GM18520 (cell line): ENCODE measurements around the gene HSF2BP.
"Not testable (repeated sequence)": the region's sequence is repeated elsewhere in the genome, so short reads cannot be mapped to it uniquely, and the experiment has no call there.

Experiments used
- ATAC-seq: cut with Tn5 transposase; IDR thresholded peaks from one replicate; pipeline ENCODE4 v1.9.1; 2021; ENCODE audit not compliant: unreplicated experiment

The HSF2BP gene

GRCh38 chr21:43562451-43562850 is 96.8 kb downstream of the HSF2BP start:
- ATAC-seq: not testable (repeated sequence)

DNA sequence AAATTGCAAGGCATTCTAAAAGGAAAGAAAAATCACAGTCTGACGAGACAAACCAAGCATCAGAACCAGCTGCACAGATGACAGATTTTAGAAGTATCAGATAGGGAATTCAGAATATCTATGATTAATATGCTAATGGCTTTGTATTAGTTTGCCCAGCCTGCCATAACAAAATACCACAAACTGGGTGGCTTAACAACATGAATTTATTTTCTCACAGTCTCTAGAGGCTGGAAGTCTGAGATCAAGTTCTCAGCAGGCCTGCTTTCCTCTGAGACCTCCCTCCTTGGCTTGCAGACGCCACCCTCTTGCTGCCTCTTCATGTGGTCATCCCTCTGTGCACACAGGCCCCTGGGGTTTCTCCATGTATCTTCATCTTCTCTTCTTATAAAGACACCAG is 118.7 kb downstream of the HSF2BP start:
- ATAC-seq: not testable (repeated sequence)

GRCh38 chr21:43522495-43523131 is 136.7 kb downstream of the HSF2BP start:
- not testable (repeated sequence) for ATAC-seq

DNA sequence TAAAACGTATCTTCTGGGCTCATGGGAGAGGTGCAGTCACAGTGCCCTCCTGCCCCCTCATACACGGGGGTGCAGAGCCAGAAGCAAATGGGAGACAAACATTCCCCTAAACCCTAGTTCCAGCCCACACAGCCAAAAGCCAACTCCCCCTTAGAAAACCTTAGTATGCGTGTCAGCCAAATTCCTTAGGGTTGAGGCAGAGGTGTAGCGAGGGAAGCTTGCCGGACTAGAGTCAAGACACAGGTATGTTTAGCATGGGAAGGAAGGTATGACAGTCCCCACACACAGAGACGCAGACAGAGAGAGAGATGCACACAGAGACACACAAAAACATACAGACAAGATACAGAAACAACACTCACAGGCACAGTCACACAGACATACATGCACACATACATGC is 141.6 kb downstream of the HSF2BP start:
- ATAC-seq: not testable (repeated sequence)

DNA sequence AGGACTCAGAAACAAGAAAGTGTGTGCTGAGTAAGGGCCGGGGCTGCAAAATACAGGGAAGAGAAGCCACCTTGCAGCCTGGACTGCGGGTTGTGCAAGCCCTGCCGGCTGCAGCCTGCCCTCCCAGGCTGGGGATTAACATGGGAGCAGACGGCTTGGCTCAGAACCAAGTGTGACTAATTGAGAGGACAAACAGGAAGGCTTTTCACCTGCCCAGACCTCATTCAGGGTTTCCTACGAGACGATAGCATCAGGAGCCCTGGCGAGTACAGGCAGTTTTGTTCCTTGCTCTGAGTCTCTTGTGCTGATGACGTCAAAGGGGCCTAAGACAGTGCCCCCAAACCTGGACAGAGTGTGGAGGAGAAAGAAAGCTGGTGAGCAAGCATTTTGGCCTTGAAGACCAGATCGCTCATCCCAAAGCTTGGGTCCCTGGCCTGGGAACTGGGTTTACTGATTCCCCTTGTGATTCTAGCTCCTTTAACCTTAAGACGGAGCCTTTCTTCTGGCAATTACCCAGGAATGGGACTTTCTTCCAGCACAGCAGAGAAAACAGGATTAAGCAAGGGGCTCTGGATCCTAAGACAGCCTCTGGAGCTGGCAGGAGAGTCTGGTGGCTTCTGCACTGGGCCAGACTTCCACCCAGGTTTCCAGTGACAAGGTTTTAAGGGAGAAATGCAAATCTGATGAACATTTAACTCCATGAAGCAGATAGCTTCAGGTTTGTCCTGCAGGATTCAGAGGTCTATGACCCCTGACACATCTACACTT is 142.2 kb downstream of the HSF2BP start:
- ATAC-seq: not testable (repeated sequence)

- ATAC-seq: not testable (repeated sequence)
These were observed 142.9 kb downstream of the HSF2BP start for GRCh38 chr21:43516295-43516847.

DNA sequence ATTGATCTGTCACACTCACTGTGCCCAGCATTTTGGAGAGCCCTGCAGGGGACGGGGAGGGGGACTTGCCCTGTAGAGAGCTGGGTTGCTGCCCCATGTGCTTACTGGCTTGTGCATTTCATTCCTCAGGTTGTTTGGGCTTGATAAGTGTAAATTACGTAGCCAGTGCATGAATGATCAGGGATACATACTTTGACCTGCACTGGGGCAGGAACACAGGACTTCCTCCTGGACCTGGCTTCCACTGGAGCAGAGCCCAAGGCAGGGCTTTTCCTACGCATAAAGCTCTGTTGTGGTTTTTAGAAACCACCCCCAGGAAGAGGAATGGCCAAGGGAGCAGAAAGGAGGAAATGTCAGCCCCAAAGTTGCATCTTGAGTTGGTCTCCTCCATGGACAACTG is 144.5 kb downstream of the HSF2BP start:
- not testable (repeated sequence) for ATAC-seq

DNA sequence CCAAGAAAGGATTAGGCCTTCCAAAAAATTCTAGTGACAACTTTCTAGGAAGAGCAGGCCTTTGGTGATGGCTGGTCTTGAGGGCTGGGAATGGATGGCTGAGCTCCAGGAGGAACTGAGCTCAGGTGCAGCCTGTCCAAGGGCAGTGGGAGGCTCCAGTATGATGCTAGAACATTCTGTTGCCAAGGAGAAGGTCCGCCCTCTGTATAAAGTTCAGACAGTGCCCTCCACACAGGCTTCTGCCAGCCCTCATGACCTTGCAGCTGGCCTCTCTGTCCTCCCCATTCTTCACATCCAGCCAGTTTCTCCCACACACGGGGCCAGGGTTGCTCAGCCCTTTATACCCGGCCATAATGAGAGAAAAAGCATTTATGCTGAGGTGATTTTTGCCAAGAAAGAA is 146.3 kb downstream of the HSF2BP start:
- not testable (repeated sequence) for ATAC-seq

GRCh38 chr21:43511209-43511608 is 148.1 kb downstream of the HSF2BP start:
- ATAC-seq: not testable (repeated sequence)

DNA sequence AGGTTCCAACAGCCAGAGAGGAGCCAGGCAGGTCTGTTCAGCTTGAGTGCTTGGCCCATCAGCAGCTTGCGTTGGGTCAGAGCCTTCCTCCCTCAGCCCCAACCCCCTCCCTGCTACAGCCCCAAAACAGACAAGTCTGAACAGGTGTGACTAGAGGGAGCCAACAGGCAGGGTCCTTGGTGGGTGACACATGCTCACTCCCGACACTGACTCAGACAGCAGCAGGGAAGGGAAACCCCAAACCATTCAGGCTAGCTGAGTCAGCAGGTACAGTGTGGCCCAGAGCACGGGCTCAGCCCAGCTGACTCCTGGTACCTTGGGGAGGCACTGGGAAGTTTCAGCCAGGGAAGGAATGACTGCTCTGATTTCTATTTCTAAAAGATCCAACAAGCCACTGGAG is 148.6 kb downstream of the HSF2BP start:
- ATAC-seq: not testable (repeated sequence)

DNA sequence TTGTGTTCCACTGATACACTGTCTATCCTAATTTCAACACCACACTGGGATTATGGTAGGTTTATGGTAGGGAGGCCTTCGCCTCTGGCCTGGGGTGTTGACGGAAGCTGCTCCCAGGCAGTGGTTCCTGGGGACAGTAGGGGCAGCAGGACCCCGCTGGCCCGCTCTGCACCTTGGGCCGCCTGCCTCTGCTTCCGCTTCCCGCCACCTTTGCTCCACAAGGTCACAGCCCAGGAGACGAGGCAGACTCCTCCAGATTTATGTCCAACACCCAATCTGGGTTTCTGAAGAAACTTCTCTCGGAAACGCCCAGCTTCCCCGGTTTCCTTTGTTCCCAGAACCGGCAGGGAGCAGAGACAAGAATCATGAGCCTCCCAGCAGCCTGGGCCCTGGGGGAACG is 155.4 kb downstream of the HSF2BP start:
- ATAC-seq: not testable (repeated sequence)

DNA sequence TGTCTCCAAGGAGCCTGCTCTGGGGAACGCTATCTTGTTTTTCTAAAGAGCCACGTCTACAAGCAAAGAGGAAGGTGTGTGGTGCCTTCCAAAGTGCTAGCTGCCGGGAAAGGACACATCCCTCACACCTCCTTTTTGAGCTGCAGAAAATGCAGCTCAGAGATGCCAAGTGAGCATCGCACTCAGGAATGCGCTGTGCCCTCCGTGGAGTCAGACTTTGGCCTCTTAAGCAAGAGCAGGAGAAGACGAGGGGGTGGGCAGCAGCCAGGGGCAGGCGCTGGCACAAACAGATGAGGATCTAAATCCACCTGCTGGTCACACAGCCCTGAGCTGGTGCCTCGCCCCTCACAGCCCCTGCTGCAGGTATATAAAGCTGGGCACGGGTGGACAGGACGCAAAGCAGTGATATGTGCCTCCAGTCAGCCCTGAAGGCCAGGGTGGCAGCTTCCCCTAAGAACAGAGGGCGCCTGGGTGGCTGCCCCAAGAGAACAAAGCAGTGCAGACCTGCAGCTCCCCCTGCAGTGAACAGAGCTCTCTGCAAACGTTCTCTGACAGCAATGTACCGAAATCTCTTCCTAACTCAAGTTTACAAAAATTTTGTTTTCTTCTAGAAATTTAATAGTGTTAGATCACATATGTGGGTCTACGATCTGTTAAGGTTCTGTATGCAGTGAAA is 156.1 kb downstream of the HSF2BP start:
- ATAC-seq: not testable (repeated sequence)

GRCh38 chr21:43502407-43503071 is 156.7 kb downstream of the HSF2BP start:
- not testable (repeated sequence) for ATAC-seq

- not testable (repeated sequence) for ATAC-seq
These were observed 160.4 kb downstream of the HSF2BP start for GRCh38 chr21:43498924-43499323.

DNA sequence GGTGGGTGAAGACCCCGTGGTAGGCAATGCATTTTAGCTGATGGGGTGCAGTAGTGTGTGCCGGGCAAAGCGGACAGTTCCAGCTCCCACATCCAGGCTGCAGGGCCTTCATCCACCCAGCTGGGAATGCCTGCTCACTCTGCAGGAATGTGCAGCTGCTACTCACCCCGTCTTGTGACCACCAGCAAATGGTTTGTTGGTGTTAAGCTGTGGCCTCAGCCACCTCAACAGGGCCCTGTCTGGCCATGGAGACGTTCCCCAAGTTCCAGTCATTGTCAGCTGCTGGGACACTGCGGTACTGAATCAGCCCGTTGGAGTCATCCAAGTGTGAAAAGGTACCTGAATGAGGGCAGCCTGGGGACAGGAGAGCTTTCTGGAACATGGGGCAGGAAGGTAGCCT is 161.2 kb downstream of the HSF2BP start:
- not testable (repeated sequence) for ATAC-seq

DNA sequence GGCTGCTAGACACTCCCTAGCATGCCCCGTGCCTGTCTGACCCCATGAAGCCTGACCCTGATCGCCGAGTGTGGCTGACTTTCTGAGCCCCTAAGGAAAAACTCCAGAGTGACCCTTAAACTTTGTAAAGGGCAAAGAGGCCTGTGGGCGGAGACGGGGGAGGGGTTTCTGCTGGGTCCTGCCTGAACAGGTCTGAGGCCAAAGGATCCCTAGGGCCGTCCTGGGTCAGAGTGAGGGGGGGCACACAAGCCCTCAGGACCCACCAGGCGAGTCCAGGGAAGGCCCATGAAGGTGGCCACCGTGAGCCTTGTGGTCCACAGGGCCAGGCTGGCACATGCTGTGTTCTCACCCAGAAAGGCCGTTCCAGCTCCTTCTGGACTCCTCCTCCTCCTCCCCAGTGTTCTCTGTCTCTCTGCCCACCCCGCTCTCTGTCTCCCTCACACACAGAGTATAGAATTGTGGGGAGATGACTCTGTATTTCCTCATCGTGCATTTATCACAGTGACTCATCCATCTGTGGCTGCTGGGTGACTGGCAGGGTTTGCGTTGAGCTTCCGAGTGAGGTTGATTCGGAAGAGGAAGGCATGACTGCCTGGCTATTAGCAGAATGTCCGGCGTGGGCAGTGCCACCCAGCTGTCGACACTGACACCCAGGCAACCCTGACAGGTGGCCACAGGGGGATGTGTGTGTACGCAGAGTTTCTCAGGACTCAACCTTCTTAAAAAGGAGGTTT is 164.8 kb downstream of the HSF2BP start:
- not testable (repeated sequence) for ATAC-seq

- not testable (repeated sequence) for ATAC-seq
These were observed 165.8 kb downstream of the HSF2BP start for GRCh38 chr21:43493471-43493870.

DNA sequence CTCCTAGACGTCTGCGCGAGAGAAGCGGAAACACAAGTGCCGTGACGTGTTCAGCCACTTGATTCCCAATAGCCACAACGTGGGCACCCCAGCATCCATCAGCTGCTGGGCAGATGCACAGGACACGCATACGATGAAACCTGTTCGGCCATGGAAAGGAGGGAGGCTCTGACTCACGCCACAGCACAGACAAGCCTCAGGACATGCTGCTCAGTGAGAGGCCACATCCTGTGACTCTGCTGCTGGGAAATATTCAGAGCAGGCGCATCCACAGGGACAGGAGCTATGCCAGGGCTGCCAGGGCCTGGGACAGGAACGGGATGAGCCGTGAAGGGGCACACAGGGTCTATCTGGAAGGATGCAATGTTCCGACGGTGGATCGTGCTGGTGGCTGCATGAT is 171.1 kb downstream of the HSF2BP start:
- not testable (repeated sequence) for ATAC-seq

DNA sequence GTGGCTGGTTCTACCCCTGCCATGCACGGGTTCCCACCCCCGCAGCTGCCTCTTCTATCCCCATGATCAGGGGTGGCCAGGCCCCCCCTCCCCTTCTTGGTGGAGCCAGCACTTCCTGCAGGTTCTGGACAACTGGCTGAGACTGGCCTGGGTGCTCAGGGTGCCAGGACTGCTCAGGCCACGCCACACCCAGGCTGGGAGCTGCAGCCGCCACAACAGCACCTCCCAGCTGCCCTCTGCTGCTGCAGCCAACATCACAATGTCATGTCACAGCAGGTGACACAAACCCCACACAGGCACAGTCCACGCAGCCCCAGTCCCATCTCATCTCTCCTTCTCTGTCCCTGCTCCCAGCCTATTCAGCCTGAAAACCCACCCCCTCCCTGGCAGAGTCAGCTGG is 173.2 kb downstream of the HSF2BP start:
- not testable (repeated sequence) for ATAC-seq

GRCh38 chr21:43485016-43485415 is 174.3 kb downstream of the HSF2BP start:
- not testable (repeated sequence) for ATAC-seq
